K562 (cell line): ENCODE measurements around the gene CRYBG2. TPM values are rescaled to one million over a fixed set of nuclear protein-coding genes. Genes with fewer than 3 reads are reported as not detected.

ENCODE experiments used
- ATAC-seq: fragments of 200-7000 bp; cut with Tn5 transposase; 3 replicates; pipeline ENCODE4 v1.9.1; 2020; ENCODE audit warnings: moderate library complexity
- BruUV-seq: library from RNA; stranded (reverse); fragments of 400-500 nt; replicated peaks from 2 replicates; lab custom pipeline; 2021; lab: Mats Ljungman, UMichigan
- CTCF ChIA-PET: fragments of 300-600 bp; formaldehyde crosslinking; extraction: SDS; loops from one replicate; lab custom pipeline; 2021; ENCODE audit warnings: low intra/inter-chr PET ratio; lab: Yijun Ruan, JAX
- POLR2A ChIA-PET: fragments of 300-600, 350-650 bp; sonication (Branson Sonifier 250); formaldehyde crosslinking; extraction: SDS; loops from one replicate; lab custom pipeline; 2021; ENCODE audit warnings: antibody characterized with exemption, inconsistent platforms; lab: Yijun Ruan, JAX
- DNase-seq, 4 experiments: peaks; one replicate each; pipeline versions ENCODE4 v3.0.0 to v3.0.0-alpha.2; 2011 to 2018; ENCODE audit warnings: low spot score in 3 of 4, mixed read lengths in 3 of 4; ENCODE audit errors: extremely low read depth in 1 of 4
- FAIRE-seq: peaks from 2 replicates; lab custom pipeline; 2011; peaks lifted over from hg19 to GRCh38; lab: Jason Lieb, UNC
- H2AFZ ChIP-seq: 2 replicates; pipeline ENCODE4 v1.6.0; 2011; ENCODE audit warnings: low read depth, low read length, control low read depth, inconsistent platforms
- H3K27ac ChIP-seq: fragments of 200-600 bp; 3 replicates; pipeline ENCODE4 v1.8.0; 2011; ENCODE audit warnings: low read depth, mild to moderate bottlenecking, control low read depth, inconsistent platforms, low read length, moderate library complexity, mixed read lengths; ENCODE audit errors: extremely low read depth
- H3K27me3 ChIP-seq, 2 experiments: fragments of 300-600 bp in 1 of 2; 2 replicates in 1 of 2; 3 replicates in 1 of 2; pipeline versions ENCODE4 v1.6.0 to v1.8.0; 2011; ENCODE audit warnings: inconsistent platforms in 2 of 2, low read length in 2 of 2, mild to moderate bottlenecking in 1 of 2, mixed read lengths in 1 of 2, moderate library complexity in 1 of 2; ENCODE audit not compliant: control insufficient read depth in 2 of 2, insufficient read depth in 2 of 2
- H3K36me3 ChIP-seq: fragments of 300-600 bp; 3 replicates; pipeline ENCODE4 v1.8.0; 2011; ENCODE audit warnings: mild to moderate bottlenecking, low read length, inconsistent platforms; ENCODE audit not compliant: control insufficient read depth, insufficient read depth
- H3K4me1 ChIP-seq, 2 experiments: fragments of 200-600 bp in 1 of 2; replicated peaks in 1 of 2; 2 replicates in 1 of 2; 3 replicates in 1 of 2; pipeline versions ENCODE4 v1.5.1 to v1.8.0; 2011; ENCODE audit warnings: inconsistent platforms in 2 of 2, low read length in 2 of 2, mild to moderate bottlenecking in 1 of 2, mixed read lengths in 1 of 2, moderate library complexity in 1 of 2; ENCODE audit not compliant: control insufficient read depth in 2 of 2, insufficient read depth in 2 of 2
- H3K4me2 ChIP-seq: 2 replicates; pipeline ENCODE4 v1.6.1; 2011; ENCODE audit warnings: low read length, control low read depth, inconsistent platforms, mixed read lengths; ENCODE audit not compliant: insufficient read depth
- H3K4me3 ChIP-seq: fragments of 200-600 bp; sonication (generic), shearing (Covaris generic); 2 replicates; pipeline ENCODE4 v1.5.1; 2016; ENCODE audit warnings: control low read depth, inconsistent platforms
- H3K79me2 ChIP-seq: fragments of 200-600 bp; 3 replicates; pipeline ENCODE4 v1.8.0; 2011; ENCODE audit warnings: low read length, inconsistent platforms; ENCODE audit not compliant: control insufficient read depth, insufficient read depth
- H3K9ac ChIP-seq, 2 experiments: 2 replicates each; pipeline versions ENCODE4 v1.6.0 to v1.6.1; 2011; ENCODE audit warnings: low read depth in 2 of 2, low read length in 2 of 2, control low read depth in 1 of 2, inconsistent platforms in 1 of 2, mild to moderate bottlenecking in 1 of 2, mixed read lengths in 1 of 2; ENCODE audit not compliant: insufficient read depth in 1 of 2
- H3K9me1 ChIP-seq: one replicate; pipeline ENCODE4 v1.6.0; 2011; ENCODE audit warnings: inconsistent platforms, mild to moderate bottlenecking, low read length, moderate library complexity; ENCODE audit not compliant: control insufficient read depth, insufficient read depth
- H3K9me3 ChIP-seq: replicated peaks from 2 replicates; pipeline ENCODE4 v1.5.1; 2011; ENCODE audit warnings: low read depth, low read length, inconsistent platforms; ENCODE audit not compliant: control insufficient read depth, insufficient read depth
- H4K20me1 ChIP-seq: replicated peaks from 2 replicates; pipeline ENCODE4 v1.6.1; 2011; ENCODE audit warnings: low read length, inconsistent platforms, mixed read lengths; ENCODE audit not compliant: control insufficient read depth, insufficient read depth
- CBX1 ChIP-seq: sonication (generic); IDR thresholded peaks from 2 replicates; pipeline ENCODE4 v1.6.1; 2016; ENCODE audit warnings: antibody characterized with exemption, low read depth, mild to moderate bottlenecking
- E2F3 ChIP-seq: fragments of 250-450 bp; sonication (Bioruptor Pico); IDR thresholded peaks from 2 replicates; pipeline ENCODE4 v1.4.0; 2020; ENCODE audit warnings: mild to moderate bottlenecking
- FIP1L1 ChIP-seq: fragments of 200-400 bp; formaldehyde crosslinking; IDR thresholded peaks from 2 replicates; pipeline ENCODE4 v1.6.1; 2018; ENCODE audit warnings: mild to moderate bottlenecking, low read depth, low read length; ENCODE audit not compliant: poor library complexity, severe bottlenecking
- RB1 ChIP-seq: fragments of 450-650 bp; IDR thresholded peaks from 2 replicates; pipeline ENCODE4 v1.6.1; 2017; ENCODE audit warnings: low read depth, mild to moderate bottlenecking
- TCF7 ChIP-seq: sonication (generic); IDR thresholded peaks from 2 replicates; pipeline ENCODE4 v1.6.1; 2016; ENCODE audit warnings: antibody characterized with exemption, borderline replicate concordance
- ZBTB7A ChIP-seq: IDR thresholded peaks from 2 replicates; pipeline ENCODE4 v1.6.1; 2011; ENCODE audit warnings: low read depth, mild to moderate bottlenecking, low read length, moderate library complexity, borderline replicate concordance; ENCODE audit not compliant: control insufficient read depth
- ZNF143 ChIP-seq: sonication (generic); formaldehyde crosslinking; IDR thresholded peaks from 2 replicates; pipeline ENCODE4 v1.9.0; 2022; ENCODE audit warnings: mild to moderate bottlenecking, missing genetic modification reagents
- ZNF239 ChIP-seq: fragments of 250-450 bp; sonication (Bioruptor Pico); IDR thresholded peaks from 2 replicates; pipeline ENCODE4 v1.4.0; 2020; ENCODE audit warnings: mild to moderate bottlenecking
- ZNF398 ChIP-seq: fragments of 250-450 bp; sonication (Bioruptor Pico); IDR thresholded peaks from 2 replicates; pipeline ENCODE4 v1.8.0; 2021; ENCODE audit warnings: moderate library complexity, mild to moderate bottlenecking, inconsistent platforms
- WGBS: fragments of 100-300 bp; shearing (Covaris generic); methylation state at CpG from one replicate; pipeline ENCODE4 v1.1.6; 2016; ENCODE audit warnings: low coverage, mixed read lengths; ENCODE audit not compliant: insufficient coverage; ENCODE audit errors: missing lambda C conversion rate; 5-methylcytosine and 5-hydroxymethylcytosine counted together
- in situ Hi-C: fragments of 300-500 bp; cut with MboI; formaldehyde crosslinking; loops from 4 replicates; pipeline ENCODE4 v1.15.0; 2018; ENCODE audit warnings: inconsistent platforms, mixed read lengths
- intact Hi-C: fragments of 100-400 bp; cut with micrococcal nuclease; formaldehyde crosslinking; loops from 2 replicates; pipeline ENCODE4 v1.14.2; 2022
- polyA plus RNA-seq, 8 experiments: library from polyadenylated mRNA; depleted of rRNA in 4 of 8; stranded (reverse) in 5 of 8; unstranded in 3 of 8; fragments of >200 nt; fragmentation: Nextera tagmentation in 2 of 8; fragmentation: Illumina TruSeq in 1 of 8; extraction: Ambion mirVana in 2 of 8; extraction: Trizol in 1 of 8; gene quantifications; 2 replicates each; pipeline versions ENCODE4 v1.2.1 to v1.2.3, GENCODE V29; 2011 to 2014; ENCODE audit warnings: inconsistent platforms in 1 of 8, missing spikeins in 1 of 8
- total RNA-seq, 7 experiments: library from RNA; depleted of rRNA in 6 of 7; stranded (reverse); fragments of >200 nt in 6 of 7; fragmentation: Illumina TruSeq in 2 of 7; extraction: Trizol in 2 of 7; gene quantifications; 2 replicates each; pipeline versions ENCODE4 v1.2.1 to v1.2.3, GENCODE V29; 2011 to 2021; ENCODE audit warnings: low replicate concordance in 1 of 7
- TF ChIP-seq, protein P1 (sequence below): sonication (generic); formaldehyde crosslinking; IDR thresholded peaks from 2 replicates; pipeline ENCODE4 v1.8.0; 2022; ENCODE audit warnings: mild to moderate bottlenecking, missing genetic modification reagents
- TF ChIP-seq, protein P2 (sequence below): fragments of 250-450 bp; sonication (Bioruptor Pico); IDR thresholded peaks from 2 replicates; pipeline ENCODE4 v1.8.0; 2021; ENCODE audit warnings: mild to moderate bottlenecking, moderate library complexity

Gene CRYBG2
- total and polyA plus RNA-seq, 9 of the 15 experiments (the other 6 are each of a cell fraction or from before 2014, with no cell fraction given), result 0.39 to 8.5 (median 3.7) TPM

DNA sequence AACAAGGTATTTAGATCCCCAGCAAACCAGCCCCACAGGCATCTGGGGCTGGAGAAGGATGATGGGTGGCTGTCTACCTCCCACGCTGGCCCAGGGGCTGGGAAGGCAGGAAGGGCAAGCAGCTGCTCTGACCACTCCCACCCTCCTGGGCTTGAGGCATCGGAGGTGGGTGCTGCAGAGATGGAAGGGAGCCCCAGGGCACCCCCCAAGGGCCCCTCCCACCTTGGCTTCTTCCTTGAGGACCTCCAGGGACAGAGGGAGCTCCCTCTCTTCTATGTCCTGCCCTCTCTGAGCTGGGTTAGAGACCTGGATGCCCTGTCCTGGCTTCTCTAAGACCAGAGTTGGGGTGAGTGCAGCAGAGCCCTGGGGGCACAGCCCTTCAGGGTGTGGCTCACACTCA, 33.0 kb downstream of the CRYBG2 start:
- no peak overlapping the region for H3K4me3 ChIP-seq
- CTCF ChIA-PET, result interaction anchor here (0.5 to 4.4 kb wide), 6 partner anchors 35 to 232 kb away, joined by 3 to 31 read pairs (median 6); no protein-coding TSS in a partner anchor
- TF ChIP-seq, protein P1, sequence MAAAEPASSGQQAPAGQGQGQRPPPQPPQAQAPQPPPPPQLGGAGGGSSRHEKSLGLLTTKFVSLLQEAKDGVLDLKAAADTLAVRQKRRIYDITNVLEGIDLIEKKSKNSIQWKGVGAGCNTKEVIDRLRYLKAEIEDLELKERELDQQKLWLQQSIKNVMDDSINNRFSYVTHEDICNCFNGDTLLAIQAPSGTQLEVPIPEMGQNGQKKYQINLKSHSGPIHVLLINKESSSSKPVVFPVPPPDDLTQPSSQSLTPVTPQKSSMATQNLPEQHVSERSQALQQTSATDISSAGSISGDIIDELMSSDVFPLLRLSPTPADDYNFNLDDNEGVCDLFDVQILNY (CRISPR knock-in tag), result 0 out of 2 replicates have a peak, but pooled peaks have one; percentile 51
- TF ChIP-seq ZNF398 (CRISPR knock-in tag) (no peak), RB1 (0 out of 2 replicates have a peak, but pooled peaks have one; percentile 32), ZBTB7A (peak; percentile 28; the same call in 1 of the 2 replicates), ZNF239 (CRISPR knock-in tag) (no peak), FIP1L1 (no peak), E2F3 (CRISPR knock-in tag) (no peak), CBX1 (no peak), ZNF143 (peak; percentile 12; the same call in 1 of the 2 replicates), TCF7 (no peak)
- TF ChIP-seq, protein P2, sequence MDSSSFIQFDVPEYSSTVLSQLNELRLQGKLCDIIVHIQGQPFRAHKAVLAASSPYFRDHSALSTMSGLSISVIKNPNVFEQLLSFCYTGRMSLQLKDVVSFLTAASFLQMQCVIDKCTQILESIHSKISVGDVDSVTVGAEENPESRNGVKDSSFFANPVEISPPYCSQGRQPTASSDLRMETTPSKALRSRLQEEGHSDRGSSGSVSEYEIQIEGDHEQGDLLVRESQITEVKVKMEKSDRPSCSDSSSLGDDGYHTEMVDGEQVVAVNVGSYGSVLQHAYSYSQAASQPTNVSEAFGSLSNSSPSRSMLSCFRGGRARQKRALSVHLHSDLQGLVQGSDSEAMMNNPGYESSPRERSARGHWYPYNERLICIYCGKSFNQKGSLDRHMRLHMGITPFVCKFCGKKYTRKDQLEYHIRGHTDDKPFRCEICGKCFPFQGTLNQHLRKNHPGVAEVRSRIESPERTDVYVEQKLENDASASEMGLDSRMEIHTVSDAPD (CRISPR knock-in tag), result no peak

More for the DNA sequence above, 33.0 kb downstream of the CRYBG2 start:
- H4K20me1 ChIP-seq, result no peaks in the 10 kb centered on the region
- peaks cover 45 to 55% of the 10 kb centered on the region in 2 experiments for H3K4me1 ChIP-seq
- POLR2A ChIA-PET, result interaction anchor here (0.6 to 2.8 kb wide), 11 partner anchors 10 to 150 kb away, joined by 3 to 19 read pairs (median 4); partner anchors contain the start of gene SH3BGRL3
- no peak overlapping the region for H3K27ac ChIP-seq
- DNase-seq, result no peak
- intact Hi-C loops, result loop anchor here (1.0 to 5.0 kb wide), 6 partner anchors 36 to 209 kb away; partner anchors contain the start of genes CATSPER4 and PDIK1L
- peaks cover 19% of the 10 kb centered on the region; the same call in 2 of the 3 replicates for H3K36me3 ChIP-seq
- H3K27me3 ChIP-seq, result no peaks in the 10 kb centered on the region
- H2AFZ ChIP-seq, result no peak overlapping the region
- in situ Hi-C loops, result loop anchor here (5.0 kb wide), 1 partner anchor 34 kb away; no protein-coding TSS in a partner anchor
- WGBS, result 59% methylated on average over 2 of the region's 2 CpGs
- BruUV-seq, result no TSS peak
- no peaks in the 10 kb centered on the region for H3K9me1 ChIP-seq
- no peaks in the 10 kb centered on the region for H3K9me3 ChIP-seq
- peak overlapping the region in 1 of 2 experiments; percentile 65; a peak in 2 of 4 replicates for H3K9ac ChIP-seq
- ATAC-seq, result peak; percentile 3
- no peak overlapping the region for H3K4me2 ChIP-seq
- peaks cover 2% of the 10 kb centered on the region; the same call in 1 of the 3 replicates for H3K79me2 ChIP-seq
- FAIRE-seq, result no peak
